Measurements from ENCODE around the gene ACOXL. TPM values are rescaled to one million over a fixed set of nuclear protein-coding genes. Genes with fewer than 3 reads are reported as not detected.

The ACOXL gene
- total and polyA plus RNA-seq, 2 of the 8 experiments (the other 6 are each of a cell fraction or from before 2014, with no cell fraction given), result 11.4 to 20.6 TPM

- TF ChIP-seq, protein P1, sequence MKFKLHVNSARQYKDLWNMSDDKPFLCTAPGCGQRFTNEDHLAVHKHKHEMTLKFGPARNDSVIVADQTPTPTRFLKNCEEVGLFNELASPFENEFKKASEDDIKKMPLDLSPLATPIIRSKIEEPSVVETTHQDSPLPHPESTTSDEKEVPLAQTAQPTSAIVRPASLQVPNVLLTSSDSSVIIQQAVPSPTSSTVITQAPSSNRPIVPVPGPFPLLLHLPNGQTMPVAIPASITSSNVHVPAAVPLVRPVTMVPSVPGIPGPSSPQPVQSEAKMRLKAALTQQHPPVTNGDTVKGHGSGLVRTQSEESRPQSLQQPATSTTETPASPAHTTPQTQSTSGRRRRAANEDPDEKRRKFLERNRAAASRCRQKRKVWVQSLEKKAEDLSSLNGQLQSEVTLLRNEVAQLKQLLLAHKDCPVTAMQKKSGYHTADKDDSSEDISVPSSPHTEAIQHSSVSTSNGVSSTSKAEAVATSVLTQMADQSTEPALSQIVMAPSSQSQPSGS (IDR thresholded peaks at IDR 0.05; ENCODE audit: low read length), result no peak
- 0 out of 2 replicates have a peak, but pooled peaks have one; percentile 42 for TF ChIP-seq TAF1 (IDR thresholded peaks at IDR 0.05; ENCODE audit: low read depth, low read length)
- TF ChIP-seq CHD2 (IDR thresholded peaks at IDR 0.05; ENCODE audit: low read length), result 0 out of 2 replicates have a peak, but pooled peaks have one; percentile 33
- no peak for TF ChIP-seq BRCA1 (IDR thresholded peaks at IDR 0.05; ENCODE audit: low read depth, low read length)
- TF ChIP-seq POU5F1 (IDR thresholded peaks at IDR 0.05; ENCODE audit: low read depth, low read length), result no peak
- TF ChIP-seq CBX5 (IDR thresholded peaks at IDR 0.05; ENCODE audit: low read depth, low read length), result no peak
- no peak for TF ChIP-seq RXRA (IDR thresholded peaks at IDR 0.05; ENCODE audit: insufficient read depth, low read depth, low read length)
- TF ChIP-seq, protein P2, sequence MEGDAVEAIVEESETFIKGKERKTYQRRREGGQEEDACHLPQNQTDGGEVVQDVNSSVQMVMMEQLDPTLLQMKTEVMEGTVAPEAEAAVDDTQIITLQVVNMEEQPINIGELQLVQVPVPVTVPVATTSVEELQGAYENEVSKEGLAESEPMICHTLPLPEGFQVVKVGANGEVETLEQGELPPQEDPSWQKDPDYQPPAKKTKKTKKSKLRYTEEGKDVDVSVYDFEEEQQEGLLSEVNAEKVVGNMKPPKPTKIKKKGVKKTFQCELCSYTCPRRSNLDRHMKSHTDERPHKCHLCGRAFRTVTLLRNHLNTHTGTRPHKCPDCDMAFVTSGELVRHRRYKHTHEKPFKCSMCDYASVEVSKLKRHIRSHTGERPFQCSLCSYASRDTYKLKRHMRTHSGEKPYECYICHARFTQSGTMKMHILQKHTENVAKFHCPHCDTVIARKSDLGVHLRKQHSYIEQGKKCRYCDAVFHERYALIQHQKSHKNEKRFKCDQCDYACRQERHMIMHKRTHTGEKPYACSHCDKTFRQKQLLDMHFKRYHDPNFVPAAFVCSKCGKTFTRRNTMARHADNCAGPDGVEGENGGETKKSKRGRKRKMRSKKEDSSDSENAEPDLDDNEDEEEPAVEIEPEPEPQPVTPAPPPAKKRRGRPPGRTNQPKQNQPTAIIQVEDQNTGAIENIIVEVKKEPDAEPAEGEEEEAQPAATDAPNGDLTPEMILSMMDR (IDR thresholded peaks at IDR 0.05; ENCODE audit: control extremely low read depth in 1 of 3, insufficient read depth in 1 of 3, low read depth in 1 of 3, low read length in 3 of 3), result no peak
- TF ChIP-seq, protein P3, sequence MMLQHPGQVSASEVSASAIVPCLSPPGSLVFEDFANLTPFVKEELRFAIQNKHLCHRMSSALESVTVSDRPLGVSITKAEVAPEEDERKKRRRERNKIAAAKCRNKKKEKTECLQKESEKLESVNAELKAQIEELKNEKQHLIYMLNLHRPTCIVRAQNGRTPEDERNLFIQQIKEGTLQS (IDR thresholded peaks at IDR 0.05; ENCODE audit: insufficient read depth, low read depth, low read length), result no peak
- peak in 1 of 2 experiments; percentile 49; a peak in 1 of 3 replicates for TF ChIP-seq POLR2A (IDR thresholded peaks at IDR 0.05; ENCODE audit: control extremely low read depth in 1 of 2, low read depth in 2 of 2, low read length in 2 of 2)
- no peak for TF ChIP-seq JUND (IDR thresholded peaks at IDR 0.05; ENCODE audit: low read length)
- no peak for TF ChIP-seq RNF2 (IDR thresholded peaks at IDR 0.05; ENCODE audit: borderline replicate concordance, low read depth, low read length, missing control alignments, poor library complexity, severe bottlenecking)
- TF ChIP-seq EGR1 (IDR thresholded peaks at IDR 0.05; ENCODE audit: borderline replicate concordance, low read depth, low read length), result no peak
- TF ChIP-seq KDM4A (IDR thresholded peaks at IDR 0.05; ENCODE audit: low read depth, low read length, severe bottlenecking), result peak; percentile 93
- TF ChIP-seq SUZ12 (IDR thresholded peaks at IDR 0.05; ENCODE audit: low read length), result no peak
- TF ChIP-seq BCL11A (IDR thresholded peaks at IDR 0.05; ENCODE audit: low read depth in 2 of 2, low read length in 2 of 2), result no peak
- no peak for TF ChIP-seq GTF2F1 (IDR thresholded peaks at IDR 0.05; ENCODE audit: borderline replicate concordance, low read depth, low read length)
- TF ChIP-seq YY1 (IDR thresholded peaks at IDR 0.05; ENCODE audit: low read depth, low read length), result no peak
- no peak for TF ChIP-seq SP1 (IDR thresholded peaks at IDR 0.05; ENCODE audit: low read depth, low read length)
These were observed at the start of gene ACOXL (continued) for GRCh38 chr2:110732422-110733413.
